Measurements from ENCODE around the gene WNK4. TPM values are rescaled to one million over a fixed set of nuclear protein-coding genes. Genes with fewer than 3 reads are reported as not detected.
"Not testable (repeated sequence)": the region's sequence is repeated elsewhere in the genome, so short reads cannot be mapped to it uniquely, and the experiment has no call there.

WNK4 gene
- total and polyA plus RNA-seq, 10 of the 15 experiments (the other 5 are each of a cell fraction or from before 2014, with no cell fraction given), result 0.06 to 0.29 (median 0.13) TPM; not detected in 5

- TF ChIP-seq LARP7 (IDR thresholded peaks at IDR 0.05), result no peak
- no peak for TF ChIP-seq CEBPZ (IDR thresholded peaks at IDR 0.05; ENCODE audit: low read depth, low read length)
- no peak for TF ChIP-seq IKZF1 (conservative IDR thresholded peaks at IDR 0.05)
- no peak for TF ChIP-seq YY1 (IDR thresholded peaks at IDR 0.05; ENCODE audit: low read depth, low read length)
- TF ChIP-seq E2F4 (IDR thresholded peaks at IDR 0.05; ENCODE audit: low read depth, low read length), result no peak
Observed at GRCh38 chr17:42767512-42767911, 12.9 kb upstream of the WNK4 start (continued).

- intact Hi-C loops (cut with micrococcal nuclease; ENCODE audit: unreplicated experiment); SMC1A ChIA-PET (ENCODE audit: uncharacterized antibody, unreplicated experiment); DNase-seq (ENCODE audit: low read depth, low spot score); POLR2A ChIA-PET; H3K4me2 ChIP-seq (ENCODE audit: control insufficient read depth, insufficient read depth); H3K4me1 ChIP-seq (ENCODE audit: control insufficient read depth, insufficient read depth, low read length); RAD21 ChIA-PET (ENCODE audit: unreplicated experiment); FAIRE-seq; H3K79me2 ChIP-seq (ENCODE audit: control insufficient read depth, insufficient read depth, low read length); H3K4me3 ChIP-seq; H3K9me3 ChIP-seq (replicated peaks; ENCODE audit: control insufficient read depth, insufficient read depth, low read length); ATAC-seq; H2AFZ ChIP-seq (ENCODE audit: control insufficient read depth, low read depth, low read length); H3K9ac ChIP-seq (ENCODE audit: control insufficient read depth, insufficient read depth, low read length); H3K27ac ChIP-seq (ENCODE audit: control insufficient read depth, insufficient read depth); H3K27me3 ChIP-seq (replicated peaks in 1 of 2; ENCODE audit: control insufficient read depth in 2 of 2, insufficient read depth in 2 of 2, low read length in 1 of 2); BruUV-seq (replicated peaks); H4K20me1 ChIP-seq (ENCODE audit: control insufficient read depth, insufficient read depth); H3K36me3 ChIP-seq (ENCODE audit: control insufficient read depth in 2 of 2, insufficient read depth in 2 of 2, low read length in 1 of 2); CTCF ChIA-PET: not testable (repeated sequence)
- 63% methylated on average over 9 of the region's 9 CpGs for WGBS (ENCODE audit: insufficient coverage, insufficient replicate concordance, low lambda C conversion rate, missing lambda C conversion rate)
- in situ Hi-C loops (cut with MboI), result loop anchor here (10.0 kb wide), 1 partner anchor 193 kb away; the partner anchor contains the start of gene PSMC3IP
Observed at GRCh38 chr17:42768006-42768405, 12.4 kb upstream of the WNK4 start.

- POLR2A ChIA-PET, result interaction anchor here (1.4 kb wide), 1 partner anchor 191 kb away, joined by 5 read pairs; no protein-coding TSS in a partner anchor
- H3K27ac ChIP-seq (ENCODE audit: control insufficient read depth, insufficient read depth); intact Hi-C loops (cut with micrococcal nuclease; ENCODE audit: unreplicated experiment); H3K9me3 ChIP-seq (replicated peaks; ENCODE audit: control insufficient read depth, insufficient read depth, low read length); H4K20me1 ChIP-seq (ENCODE audit: control insufficient read depth, insufficient read depth); H3K9ac ChIP-seq (ENCODE audit: control insufficient read depth, insufficient read depth, low read length); FAIRE-seq; H3K27me3 ChIP-seq (replicated peaks in 1 of 2; ENCODE audit: control insufficient read depth in 2 of 2, insufficient read depth in 2 of 2, low read length in 1 of 2); H3K4me2 ChIP-seq (ENCODE audit: control insufficient read depth, insufficient read depth); CTCF ChIA-PET; H3K4me3 ChIP-seq; H2AFZ ChIP-seq (ENCODE audit: control insufficient read depth, low read depth, low read length); DNase-seq (ENCODE audit: low read depth, low spot score); ATAC-seq; BruUV-seq (replicated peaks); H3K36me3 ChIP-seq (ENCODE audit: control insufficient read depth in 2 of 2, insufficient read depth in 2 of 2, low read length in 1 of 2); H3K79me2 ChIP-seq (ENCODE audit: control insufficient read depth, insufficient read depth, low read length): not testable (repeated sequence)
- in situ Hi-C loops (cut with MboI), result loop anchor here (10.0 kb wide), 1 partner anchor 195 kb away; the partner anchor contains the start of gene PSMC3IP
- RAD21 ChIA-PET (ENCODE audit: unreplicated experiment), result interaction anchor here (0.7 kb wide), 1 partner anchor 19 kb away, joined by 4 read pairs; no protein-coding TSS in a partner anchor
- 63% methylated on average over 10 of the region's 10 CpGs for WGBS (ENCODE audit: insufficient coverage, insufficient replicate concordance, low lambda C conversion rate, missing lambda C conversion rate)
- peaks cover 14% of the 10 kb centered on the region for H3K4me1 ChIP-seq (ENCODE audit: control insufficient read depth, insufficient read depth, low read length)
- SMC1A ChIA-PET (ENCODE audit: uncharacterized antibody, unreplicated experiment), result interaction anchor here (0.6 kb wide), 1 partner anchor 60 kb away, joined by 4 read pairs; no protein-coding TSS in a partner anchor
Observed at GRCh38 chr17:42769964-42770363, 10.4 kb upstream of the WNK4 start.

Data from GM12878 (cell line).